Loucy (cell line): ENCODE results near the gene MYADML2.
"Not testable (repeated sequence)": the region's sequence is repeated elsewhere in the genome, so short reads cannot be mapped to it uniquely, and the experiment has no call there.

Source experiments
- H2AFZ ChIP-seq: fragments of 200-600 bp; sonication (generic); 2 replicates; pipeline ENCODE4 v1.6.0; 2016; ENCODE audit warnings: antibody characterized with exemption, mild to moderate bottlenecking, low read length, moderate library complexity
- H3F3A ChIP-seq: fragments of 200-600 bp; 2 replicates; pipeline ENCODE4 v1.6.0; 2016; ENCODE audit warnings: antibody characterized with exemption, low read depth, mild to moderate bottlenecking
- H3K27me3 ChIP-seq: fragments of 200-600 bp; sonication (generic); 2 replicates; pipeline ENCODE4 v1.6.1; 2014; ENCODE audit warnings: low read length, mild to moderate bottlenecking; ENCODE audit not compliant: insufficient read depth, poor library complexity, severe bottlenecking
- H3K36me3 ChIP-seq: fragments of 200-600 bp; sonication (generic); 2 replicates; pipeline ENCODE4 v1.6.1; 2016; ENCODE audit warnings: low read length; ENCODE audit not compliant: insufficient read depth
- H3K4me1 ChIP-seq: fragments of 200-600 bp; sonication (generic); 2 replicates; pipeline ENCODE4 v1.5.1; 2014; ENCODE audit warnings: low read length, mild to moderate bottlenecking; ENCODE audit not compliant: insufficient read depth, poor library complexity, severe bottlenecking
- H3K4me2 ChIP-seq: fragments of 200-600 bp; sonication (generic); 2 replicates; pipeline ENCODE4 v1.6.0; 2014; ENCODE audit warnings: antibody characterized with exemption, low read length, low read depth, mild to moderate bottlenecking; ENCODE audit not compliant: poor library complexity, severe bottlenecking
- H3K4me3 ChIP-seq: fragments of 200-600 bp; sonication (generic); 2 replicates; pipeline ENCODE4 v1.5.1; 2014; ENCODE audit warnings: low read length, mild to moderate bottlenecking, mixed read lengths; ENCODE audit not compliant: poor library complexity, severe bottlenecking
- H3K79me2 ChIP-seq: fragments of 200-600 bp; sonication (generic); 2 replicates; pipeline ENCODE4 v1.6.1; 2014; ENCODE audit warnings: low read length; ENCODE audit not compliant: insufficient read depth
- H3K9ac ChIP-seq: fragments of 200-600 bp; sonication (generic); 2 replicates; pipeline ENCODE4 v1.6.0; 2014; ENCODE audit warnings: mild to moderate bottlenecking, low read depth, low read length, moderate library complexity; ENCODE audit not compliant: poor library complexity, severe bottlenecking
- H3K9me2 ChIP-seq: fragments of 200-600 bp; sonication (generic); replicated peaks from 2 replicates; pipeline ENCODE4 v1.6.1; 2016; ENCODE audit warnings: low read depth, low read length, mixed read lengths
- H3K9me3 ChIP-seq: fragments of 200-600 bp; sonication (generic); 2 replicates; pipeline ENCODE4 v1.6.1; 2014; ENCODE audit warnings: mild to moderate bottlenecking, antibody characterized with exemption, low read length, low read depth; ENCODE audit not compliant: insufficient read depth
- H4K20me1 ChIP-seq: fragments of 200-600 bp; sonication (generic); 2 replicates; pipeline ENCODE4 v1.6.0; 2014; ENCODE audit warnings: antibody characterized with exemption, low read length, mild to moderate bottlenecking; ENCODE audit not compliant: insufficient read depth, poor library complexity, severe bottlenecking
- EZH2phosphoT487 ChIP-seq: fragments of 200-600 bp; IDR thresholded peaks from 2 replicates; pipeline ENCODE4 v1.6.1; 2018; ENCODE audit warnings: antibody characterized with exemption, mild to moderate bottlenecking, moderate library complexity, borderline replicate concordance
- TF ChIP-seq, protein P1 (sequence below): fragments of 200-600 bp; sonication (generic); conservative IDR thresholded peaks from 2 replicates; pipeline ENCODE4 v1.5.1; 2014; ENCODE audit warnings: mild to moderate bottlenecking, antibody characterized with exemption, low read length

MYADML2 gene

DNA sequence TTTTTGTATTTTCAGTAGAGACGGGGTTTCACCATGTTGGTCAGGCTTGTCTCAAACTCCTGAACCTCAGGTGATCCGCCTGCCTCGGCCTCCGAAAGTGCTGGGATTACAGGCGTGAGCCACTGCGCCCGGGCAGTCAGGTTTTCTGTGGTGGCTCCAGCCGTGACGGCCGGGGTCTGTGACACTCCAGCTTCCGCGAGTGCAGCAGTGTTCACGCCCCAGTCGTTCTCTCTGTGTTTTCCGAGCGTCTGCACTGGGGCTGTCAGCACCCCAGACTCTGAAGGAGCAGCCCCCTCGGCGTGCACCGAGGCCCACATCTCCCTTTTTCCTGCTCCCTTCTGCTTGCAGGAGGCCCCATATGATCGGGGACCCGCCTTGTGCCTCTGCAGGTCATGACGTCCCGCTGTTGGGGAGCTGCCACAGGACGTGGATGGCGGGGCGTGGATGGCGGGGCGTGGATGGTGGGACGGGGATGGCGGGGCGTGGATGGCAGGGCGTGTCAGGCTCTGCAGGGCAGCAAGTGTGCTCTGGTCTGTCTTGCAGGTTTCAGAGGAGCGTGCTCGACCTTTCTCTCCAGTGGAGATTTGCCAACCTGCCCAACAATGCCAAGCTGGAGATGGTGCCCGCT, 36.1 kb upstream of the MYADML2 start:
- Histone ChIP-seq H3K4me3 (no peak overlapping the region), H3K4me1 (peaks cover 34% of the 10 kb centered on the region), H3K79me2 (peaks cover 8% of the 10 kb centered on the region; the same call in 1 of the 2 replicates), H2AFZ (no peak overlapping the region), H3K27me3 (no peaks in the 10 kb centered on the region), H3K9me2 (no peaks in the 10 kb centered on the region), H3F3A (no peaks in the 10 kb centered on the region), H3K4me2 (no peak overlapping the region), H3K36me3 (peaks cover 7% of the 10 kb centered on the region; the same call in 1 of the 2 replicates), H3K9me3 (no peaks in the 10 kb centered on the region), H3K9ac (no peak overlapping the region), H4K20me1 (peaks cover 10% of the 10 kb centered on the region)
- no peak for TF ChIP-seq EZH2phosphoT487
- TF ChIP-seq, protein P1, sequence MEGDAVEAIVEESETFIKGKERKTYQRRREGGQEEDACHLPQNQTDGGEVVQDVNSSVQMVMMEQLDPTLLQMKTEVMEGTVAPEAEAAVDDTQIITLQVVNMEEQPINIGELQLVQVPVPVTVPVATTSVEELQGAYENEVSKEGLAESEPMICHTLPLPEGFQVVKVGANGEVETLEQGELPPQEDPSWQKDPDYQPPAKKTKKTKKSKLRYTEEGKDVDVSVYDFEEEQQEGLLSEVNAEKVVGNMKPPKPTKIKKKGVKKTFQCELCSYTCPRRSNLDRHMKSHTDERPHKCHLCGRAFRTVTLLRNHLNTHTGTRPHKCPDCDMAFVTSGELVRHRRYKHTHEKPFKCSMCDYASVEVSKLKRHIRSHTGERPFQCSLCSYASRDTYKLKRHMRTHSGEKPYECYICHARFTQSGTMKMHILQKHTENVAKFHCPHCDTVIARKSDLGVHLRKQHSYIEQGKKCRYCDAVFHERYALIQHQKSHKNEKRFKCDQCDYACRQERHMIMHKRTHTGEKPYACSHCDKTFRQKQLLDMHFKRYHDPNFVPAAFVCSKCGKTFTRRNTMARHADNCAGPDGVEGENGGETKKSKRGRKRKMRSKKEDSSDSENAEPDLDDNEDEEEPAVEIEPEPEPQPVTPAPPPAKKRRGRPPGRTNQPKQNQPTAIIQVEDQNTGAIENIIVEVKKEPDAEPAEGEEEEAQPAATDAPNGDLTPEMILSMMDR = no peak

GRCh38 chr17:81981511-81981910, 34.5 kb upstream of the MYADML2 start:
- H4K20me1 ChIP-seq, H3K27me3 ChIP-seq, H3K9me2 ChIP-seq, H2AFZ ChIP-seq, H3F3A ChIP-seq, H3K36me3 ChIP-seq, H3K4me3 ChIP-seq, H3K9me3 ChIP-seq, H3K79me2 ChIP-seq: not testable (repeated sequence)
- Histone ChIP-seq H3K9ac (peak overlapping the region; percentile 35), H3K4me2 (peak overlapping the region; percentile 23), H3K4me1 (peaks cover 40% of the 10 kb centered on the region)

GRCh38 chr17:81980707-81981343, 33.8 kb upstream of the MYADML2 start:
- H3F3A ChIP-seq = no peaks in the 10 kb centered on the region
- peaks cover 8% of the 10 kb centered on the region; the same call in 1 of the 2 replicates for H3K79me2 ChIP-seq
- H3K27me3 ChIP-seq = no peaks in the 10 kb centered on the region
- H4K20me1 ChIP-seq = peaks cover 10% of the 10 kb centered on the region
- H3K9me2 ChIP-seq = no peaks in the 10 kb centered on the region
- H3K9me3 ChIP-seq = no peaks in the 10 kb centered on the region
- peak overlapping the region; percentile 2 for H3K4me3 ChIP-seq
- peak overlapping the region; percentile 23 for H3K4me2 ChIP-seq
- peaks cover 7% of the 10 kb centered on the region; the same call in 1 of the 2 replicates for H3K36me3 ChIP-seq
- H3K4me1 ChIP-seq = peaks cover 45% of the 10 kb centered on the region
- peak overlapping the region; percentile 35 for H3K9ac ChIP-seq
- no peak for TF ChIP-seq EZH2phosphoT487
- TF ChIP-seq, protein P1 = no peak
- H2AFZ ChIP-seq = no peak overlapping the region
